T-cell (primary cell): ENCODE results near the gene CNST. TPM values are rescaled to one million over a fixed set of nuclear protein-coding genes. Genes with fewer than 3 reads are reported as not detected.
"Not testable (repeated sequence)": the region's sequence is repeated elsewhere in the genome, so short reads cannot be mapped to it uniquely, and the experiment has no call there.

ENCODE experiments used
- ATAC-seq, 4 experiments: fragments of 200-7000 bp in 3 of 4; fragments of 150-1000 bp in 1 of 4; cut with Tn5 transposase; replicated peaks in 1 of 4; 1 replicate in 3 of 4; 2 replicates in 1 of 4; pipeline ENCODE4 v1.10.0; 2021; ENCODE audit warnings: moderate library complexity in 3 of 4, mild to moderate bottlenecking in 2 of 4, moderate number of reproducible peaks in 1 of 4
- CTCF ChIA-PET, 2 donors: fragments of 300-600 bp; sonication (Branson Sonifier 250); formaldehyde crosslinking; loops; one replicate each; lab custom pipeline; 2022; ENCODE audit warnings: antibody characterized with exemption in 2 of 2; lab: Charles Lee
- POLR2A ChIA-PET, 2 donors: fragments of 300-600 bp; sonication (Branson Sonifier 250); formaldehyde crosslinking; loops; one replicate each; lab custom pipeline; 2022; ENCODE audit warnings: antibody characterized with exemption in 2 of 2; lab: Charles Lee
- DNase-seq, 35 experiments: peaks; one replicate each; pipeline versions ENCODE4 v3.0.0 to v3.0.0-alpha.2; 2013 to 2023
- H3K27ac ChIP-seq: one replicate; pipeline ENCODE4 v1.5.1; 2013; ENCODE audit warnings: low read length
- H3K27me3 ChIP-seq, 2 experiments: replicated peaks in 1 of 2; 1 replicate in 1 of 2; 2 replicates in 1 of 2; pipeline versions ENCODE4 v1.6.1 to v1.7.0; 2013; ENCODE audit warnings: low read length in 1 of 2, mixed read lengths in 1 of 2; ENCODE audit not compliant: control insufficient read depth in 2 of 2, insufficient read depth in 2 of 2; ENCODE audit errors: extremely low read depth in 1 of 2
- H3K36me3 ChIP-seq, 2 donors: 1 replicate in 1 of 2; 2 replicates in 1 of 2; pipeline versions ENCODE4 v1.6.1 to v1.7.0; 2013; ENCODE audit warnings: low read length in 1 of 2; ENCODE audit not compliant: control insufficient read depth in 2 of 2, insufficient read depth in 1 of 2; ENCODE audit errors: extremely low read depth in 1 of 2
- H3K4me1 ChIP-seq, 2 experiments: 1 replicate in 1 of 2; 2 replicates in 1 of 2; pipeline versions ENCODE4 v1.6.1 to v1.7.0; 2013; ENCODE audit warnings: low read length in 2 of 2, mixed read lengths in 1 of 2; ENCODE audit not compliant: insufficient read depth in 2 of 2, control insufficient read depth in 1 of 2; ENCODE audit errors: extremely low read depth in 1 of 2
- H3K4me3 ChIP-seq, 2 donors: 1 replicate in 1 of 2; 2 replicates in 1 of 2; pipeline versions ENCODE4 v1.5.1 to v1.7.0; 2013; ENCODE audit warnings: mild to moderate bottlenecking in 2 of 2, low read length in 1 of 2, moderate library complexity in 1 of 2; ENCODE audit not compliant: control insufficient read depth in 1 of 2; ENCODE audit errors: extremely low read depth in 1 of 2
- H3K9me3 ChIP-seq: 2 replicates; pipeline ENCODE4 v1.7.0; 2013
- H3K27ac Mint-ChIP-seq, 2 donors: one replicate each; pipeline ENCODE4 v1.8.0; 2020 to 2021; ENCODE audit warnings: mild to moderate bottlenecking in 2 of 2, mixed read lengths in 2 of 2
- H3K27me3 Mint-ChIP-seq, 2 donors: one replicate each; pipeline ENCODE4 v1.8.0; 2021 to 2022; ENCODE audit warnings: mixed read lengths in 2 of 2
- H3K36me3 Mint-ChIP-seq: one replicate; pipeline ENCODE4 v1.8.0; 2021; ENCODE audit warnings: mixed read lengths
- H3K4me1 Mint-ChIP-seq, 3 donors: one replicate each; pipeline ENCODE4 v1.8.0; 2020 to 2022; ENCODE audit warnings: mixed read lengths in 3 of 3, mild to moderate bottlenecking in 1 of 3
- H3K4me3 Mint-ChIP-seq, 3 donors: one replicate each; pipeline ENCODE4 v1.8.0; 2020 to 2022; ENCODE audit warnings: mild to moderate bottlenecking in 3 of 3, mixed read lengths in 3 of 3, moderate library complexity in 3 of 3
- H3K9me3 Mint-ChIP-seq, 3 donors: one replicate each; pipeline ENCODE4 v1.8.0; 2020 to 2022; ENCODE audit warnings: mixed read lengths in 3 of 3
- WGBS: methylation state at CpG from one replicate; pipeline ENCODE4 v1.1.5; 2013; ENCODE audit warnings: missing lambda C conversion rate; ENCODE audit not compliant: insufficient coverage; 5-methylcytosine and 5-hydroxymethylcytosine counted together
- total RNA-seq, 35 experiments: library from RNA in 6 of 35; stranded (reverse) in 6 of 35; fragments of 120-200 nt in 1 of 35; gene quantifications; one replicate each; pipeline versions ENCODE4 v1.2.1 to v1.2.4 and lab custom pipeline; 2013 to 2026

The CNST gene
- total RNA-seq, 5 donors from 2014 or later (not counting 1 experiment from before 2014, with no cell fraction given) = 69.0 to 87.3 (median 74.4) TPM

- Histone ChIP-seq H3K27ac (no peak overlapping the region), H3K4me1 (peaks cover 13 to 16% of the 10 kb centered on the region in 2 experiments), H3K4me3 (no peak overlapping the region), H3K9me3 (no peaks in the 10 kb centered on the region), H3K36me3 (peaks cover 0 to 14% of the 10 kb centered on the region in 2 donors), H3K27me3 (no peaks in the 10 kb centered on the region)
- ATAC-seq = no peak
- Mint-ChIP-seq H3K36me3 (peaks cover 36% of the 10 kb centered on the region), H3K4me1 (peaks cover 82 to 84% (median 82%) of the 10 kb centered on the region in 3 donors), H3K27me3 (no peaks in the 10 kb centered on the region), H3K4me3 (peak overlapping the region in 1 of 3 donors; percentile 14), H3K27ac (peak overlapping the region in 1 of 2 donors; percentile 56), H3K9me3 (no peaks in the 10 kb centered on the region)
- 100% methylated on average over 2 of the region's 2 CpGs for WGBS
- no peak for DNase-seq
- POLR2A ChIA-PET = no interaction called here
- CTCF ChIA-PET = interaction anchor here in 1 of 2 donors (1.0 kb wide), 1 partner anchor 34 kb away, joined by 3 read pairs; the partner anchor contains the start of gene CNST
Observed at GRCh38 chr1:246600579-246600978, 34.3 kb downstream of the CNST start.

GRCh38 chr1:246602194-246602593 is 35.9 kb downstream of the CNST start:
- 54% methylated on average over 2 of the region's 3 CpGs for WGBS
- CTCF ChIA-PET = interaction anchor here in 1 of 2 donors (0.6 kb wide), 1 partner anchor 620 kb away, joined by 3 read pairs; no protein-coding TSS in a partner anchor
- ATAC-seq (peak in 3 of 4 experiments; percentile 40 to 59 (median 45)), DNase-seq (peak in 1 of 35 experiments; percentile 22)
- Histone ChIP-seq H3K4me1 (peaks cover 10 to 16% of the 10 kb centered on the region in 2 experiments), H3K9me3 (no peaks in the 10 kb centered on the region), H3K4me3 (no peak overlapping the region), H3K36me3 (peaks cover 0 to 14% of the 10 kb centered on the region in 2 donors), H3K27ac (no peak overlapping the region), H3K27me3 (no peaks in the 10 kb centered on the region)
- Mint-ChIP-seq H3K36me3 (peaks cover 27% of the 10 kb centered on the region), H3K27me3 (no peaks in the 10 kb centered on the region), H3K4me3 (peak overlapping the region in 1 of 3 donors; percentile 23), H3K9me3 (no peaks in the 10 kb centered on the region), H3K4me1 (peaks cover 74 to 76% (median 75%) of the 10 kb centered on the region in 3 donors), H3K27ac (peak overlapping the region; percentile 39 to 41)
- POLR2A ChIA-PET = no interaction called here

GRCh38 chr1:246605231-246605630 is 39.0 kb downstream of the CNST start:
- H3K9me3 ChIP-seq, H3K27me3 ChIP-seq, H3K9me3 Mint-ChIP-seq, H3K4me3 ChIP-seq, POLR2A ChIA-PET, H3K27me3 Mint-ChIP-seq, DNase-seq, H3K27ac ChIP-seq, H3K4me3 Mint-ChIP-seq, CTCF ChIA-PET, ATAC-seq: not testable (repeated sequence)
- H3K27ac Mint-ChIP-seq = peak overlapping the region in 1 of 2 donors; percentile 6
- H3K4me1 Mint-ChIP-seq = peaks cover 73 to 78% (median 75%) of the 10 kb centered on the region in 3 donors
- 96% methylated on average over 19 of the region's 19 CpGs for WGBS
- Histone ChIP-seq H3K36me3 (peaks cover 2 to 10% of the 10 kb centered on the region in 2 donors), H3K4me1 (peaks cover 10 to 26% of the 10 kb centered on the region in 2 experiments)
- H3K36me3 Mint-ChIP-seq = peaks cover 26% of the 10 kb centered on the region

- Histone ChIP-seq H3K27ac (no peak overlapping the region), H3K36me3 (peaks cover 2 to 8% of the 10 kb centered on the region in 2 donors), H3K9me3 (no peaks in the 10 kb centered on the region), H3K4me3 (no peak overlapping the region), H3K4me1 (peaks cover 1 to 14% of the 10 kb centered on the region in 2 experiments), H3K27me3 (no peaks in the 10 kb centered on the region)
- ChIA-PET CTCF (no interaction called here), POLR2A (no interaction called here)
- no peak overlapping the region for H3K4me3 Mint-ChIP-seq
- H3K9me3 Mint-ChIP-seq = no peaks in the 10 kb centered on the region
- H3K27ac Mint-ChIP-seq = no peak overlapping the region
- H3K36me3 Mint-ChIP-seq = peaks cover 23% of the 10 kb centered on the region
- H3K27me3 Mint-ChIP-seq = no peaks in the 10 kb centered on the region
- peaks cover 73 to 76% (median 74%) of the 10 kb centered on the region in 3 donors for H3K4me1 Mint-ChIP-seq
- 90% methylated on average over 15 of the region's 19 CpGs for WGBS
- no peak for ATAC-seq
- DNase-seq = no peak
Observed at GRCh38 chr1:246607462-246607861, 41.2 kb downstream of the CNST start.

GRCh38 chr1:246608616-246609376 is 42.5 kb downstream of the CNST start:
- H3K9me3 Mint-ChIP-seq = no peaks in the 10 kb centered on the region
- Histone ChIP-seq H3K36me3 (peaks cover 2 to 5% of the 10 kb centered on the region in 2 donors), H3K9me3 (no peaks in the 10 kb centered on the region), H3K4me1 (peaks cover 0 to 13% of the 10 kb centered on the region in 2 experiments), H3K27ac (no peak overlapping the region), H3K27me3 (no peaks in the 10 kb centered on the region), H3K4me3 (no peak overlapping the region)
- peaks cover 69 to 76% (median 74%) of the 10 kb centered on the region in 3 donors for H3K4me1 Mint-ChIP-seq
- H3K36me3 Mint-ChIP-seq = peaks cover 15% of the 10 kb centered on the region
- H3K27ac Mint-ChIP-seq = peak overlapping the region; percentile 49 to 75
- ChIA-PET POLR2A (no interaction called here), CTCF (no interaction called here)
- H3K27me3 Mint-ChIP-seq = no peaks in the 10 kb centered on the region
- H3K4me3 Mint-ChIP-seq = no peak overlapping the region
- ATAC-seq (no peak), DNase-seq (peak in 1 of 35 experiments; percentile 9)
- 83% methylated on average over 9 of the region's 18 CpGs for WGBS

GRCh38 chr1:246609632-246610031 is 43.4 kb downstream of the CNST start:
- ATAC-seq (no peak), DNase-seq (no peak)
- Histone ChIP-seq H3K36me3 (peaks cover 2 to 3% of the 10 kb centered on the region in 2 donors), H3K4me3 (no peak overlapping the region), H3K4me1 (peaks cover 0 to 13% of the 10 kb centered on the region in 2 experiments), H3K9me3 (no peaks in the 10 kb centered on the region), H3K27ac (no peak overlapping the region), H3K27me3 (no peaks in the 10 kb centered on the region)
- H3K4me1 Mint-ChIP-seq = peaks cover 66 to 74% (median 71%) of the 10 kb centered on the region in 3 donors
- 90% methylated on average over 3 of the region's 4 CpGs for WGBS
- peaks cover 17% of the 10 kb centered on the region for H3K36me3 Mint-ChIP-seq
- H3K4me3 Mint-ChIP-seq = no peak overlapping the region
- no peaks in the 10 kb centered on the region for H3K9me3 Mint-ChIP-seq
- ChIA-PET CTCF (no interaction called here), POLR2A (no interaction called here)
- H3K27me3 Mint-ChIP-seq = no peaks in the 10 kb centered on the region
- H3K27ac Mint-ChIP-seq = peak overlapping the region; percentile 49 to 64
